ENCODE data around the gene COL5A1.

GRCh38 chr9:134793288-134794188 is 151.9 kb downstream of the COL5A1 start:
- TF ChIP-seq GATA2 (IDR thresholded peaks at IDR 0.05; ENCODE audit: low read depth, low read length) (no peak), GATA3 (IDR thresholded peaks at IDR 0.05; ENCODE audit: low read depth, low read length) (no peak)

Measured in SH-SY5Y (cell line).